ENCODE results near the gene SRRM4. TPM values are rescaled to one million over a fixed set of nuclear protein-coding genes. Genes with fewer than 3 reads are reported as not detected.

The SRRM4 gene
- polyA plus RNA-seq, 1 donor (not counting 4 experiments of a cell fraction or from before 2014, with no cell fraction given) = not detected

DNA sequence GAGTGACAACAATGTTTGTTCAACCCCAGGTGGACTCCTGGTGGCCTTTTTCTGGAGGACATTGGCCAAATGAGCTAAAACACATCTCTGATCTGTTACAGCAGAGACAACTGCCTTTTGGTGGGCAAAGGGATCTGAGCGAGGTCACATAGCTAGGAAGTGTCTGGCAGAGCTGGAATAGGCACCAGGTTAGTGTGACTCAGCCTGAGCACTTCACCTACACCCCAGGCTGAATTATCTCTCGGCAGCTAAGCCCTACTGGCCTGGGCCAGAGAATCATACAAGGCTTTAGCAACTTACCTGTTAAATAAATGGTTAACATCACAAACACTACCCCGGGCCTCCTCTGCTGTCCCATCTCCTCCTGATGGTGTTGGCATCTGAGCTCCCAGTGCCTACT lies 147.2 kb downstream of the SRRM4 start:
- no peaks in the 10 kb centered on the region for H3K4me1 ChIP-seq (ENCODE audit: control insufficient read depth, extremely low read depth, insufficient read depth, low read length)
- dilution Hi-C loops (cut with MboI; ENCODE audit: extremely low pct_ligation_motif_present, low sequenced_read_pairs) = no loop called here
- H4K20me1 ChIP-seq (ENCODE audit: control insufficient read depth, extremely low read depth, insufficient read depth, low read length) = no peaks in the 10 kb centered on the region
- no peaks in the 10 kb centered on the region for H3K9me1 ChIP-seq (ENCODE audit: control insufficient read depth, extremely low read depth, insufficient read depth, low read length)
- no peak for FAIRE-seq
- no peak overlapping the region for H3K9ac ChIP-seq (ENCODE audit: control insufficient read depth, extremely low read depth, insufficient read depth, low read length)
- no peak for DNase-seq (ENCODE audit: low read depth, low spot score)
- H2AFZ ChIP-seq (ENCODE audit: control insufficient read depth, low read length) = no peak overlapping the region
- H3K79me2 ChIP-seq (ENCODE audit: control insufficient read depth, insufficient read depth, low read length) = no peaks in the 10 kb centered on the region
- peaks cover 4% of the 10 kb centered on the region for H3K9me3 ChIP-seq (ENCODE audit: control insufficient read depth, low read depth, low read length)
- TF ChIP-seq, protein P1, sequence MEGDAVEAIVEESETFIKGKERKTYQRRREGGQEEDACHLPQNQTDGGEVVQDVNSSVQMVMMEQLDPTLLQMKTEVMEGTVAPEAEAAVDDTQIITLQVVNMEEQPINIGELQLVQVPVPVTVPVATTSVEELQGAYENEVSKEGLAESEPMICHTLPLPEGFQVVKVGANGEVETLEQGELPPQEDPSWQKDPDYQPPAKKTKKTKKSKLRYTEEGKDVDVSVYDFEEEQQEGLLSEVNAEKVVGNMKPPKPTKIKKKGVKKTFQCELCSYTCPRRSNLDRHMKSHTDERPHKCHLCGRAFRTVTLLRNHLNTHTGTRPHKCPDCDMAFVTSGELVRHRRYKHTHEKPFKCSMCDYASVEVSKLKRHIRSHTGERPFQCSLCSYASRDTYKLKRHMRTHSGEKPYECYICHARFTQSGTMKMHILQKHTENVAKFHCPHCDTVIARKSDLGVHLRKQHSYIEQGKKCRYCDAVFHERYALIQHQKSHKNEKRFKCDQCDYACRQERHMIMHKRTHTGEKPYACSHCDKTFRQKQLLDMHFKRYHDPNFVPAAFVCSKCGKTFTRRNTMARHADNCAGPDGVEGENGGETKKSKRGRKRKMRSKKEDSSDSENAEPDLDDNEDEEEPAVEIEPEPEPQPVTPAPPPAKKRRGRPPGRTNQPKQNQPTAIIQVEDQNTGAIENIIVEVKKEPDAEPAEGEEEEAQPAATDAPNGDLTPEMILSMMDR (optimal IDR thresholded peaks at IDR 0.05 in 1 of 3, IDR thresholded peaks at IDR 0.05 in 1 of 3, conservative IDR thresholded peaks at IDR 0.05 in 1 of 3; ENCODE audit: extremely low read depth in 1 of 3, insufficient read depth in 2 of 3, low read length in 3 of 3) = no peak
- TF ChIP-seq EZH2 (IDR thresholded peaks at IDR 0.05; ENCODE audit: low read length) = no peak
- H3K27ac ChIP-seq (ENCODE audit: control insufficient read depth, insufficient read depth, low read length) = no peak overlapping the region
- H3K4me3 ChIP-seq (ENCODE audit: control insufficient read depth in 2 of 3, extremely low read depth in 1 of 3, insufficient read depth in 2 of 3, low read depth in 1 of 3, low read length in 3 of 3) = no peak overlapping the region
- no peaks in the 10 kb centered on the region for H3K36me3 ChIP-seq (ENCODE audit: control insufficient read depth in 2 of 2, extremely low read depth in 1 of 2, insufficient read depth in 2 of 2, low read length in 2 of 2)
- no peaks in the 10 kb centered on the region for H3K27me3 ChIP-seq (ENCODE audit: control insufficient read depth, extremely low read depth, insufficient read depth, low read length)
- no peak overlapping the region for H3K4me2 ChIP-seq (ENCODE audit: control insufficient read depth, extremely low read depth, insufficient read depth, low read depth, low read length)

DNA sequence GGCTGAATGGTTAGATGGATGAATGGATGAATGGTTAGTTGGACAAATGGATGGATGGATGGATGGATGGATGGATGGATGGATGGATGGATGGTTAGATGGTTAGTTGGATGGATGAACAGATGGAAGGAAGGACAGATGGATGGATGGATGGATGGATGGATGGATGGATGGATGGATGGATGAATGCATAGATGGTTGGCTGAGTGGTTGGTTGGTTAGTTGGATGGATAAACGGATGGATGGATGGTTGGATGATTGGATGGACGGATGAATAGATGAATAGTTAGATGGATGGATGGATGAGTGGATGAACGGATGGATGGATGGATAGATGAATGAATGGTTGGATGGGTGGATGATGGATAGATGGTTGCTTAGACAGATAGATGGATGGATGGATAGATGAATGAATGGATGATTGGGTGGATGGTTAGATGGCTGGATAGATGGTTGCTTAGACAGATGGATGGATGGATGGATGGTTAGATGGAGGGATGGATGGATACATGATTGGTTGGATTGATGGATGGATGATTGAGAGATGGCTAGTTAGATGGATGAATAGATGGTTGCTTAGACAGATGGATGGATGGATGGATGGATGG lies 148.6 kb downstream of the SRRM4 start:
- H3K9me1 ChIP-seq (ENCODE audit: control insufficient read depth, extremely low read depth, insufficient read depth, low read length) = no peaks in the 10 kb centered on the region
- TF ChIP-seq, protein P1 (optimal IDR thresholded peaks at IDR 0.05 in 1 of 3, IDR thresholded peaks at IDR 0.05 in 1 of 3, conservative IDR thresholded peaks at IDR 0.05 in 1 of 3; ENCODE audit: extremely low read depth in 1 of 3, insufficient read depth in 2 of 3, low read length in 3 of 3) = no peak
- no peak for TF ChIP-seq EZH2 (IDR thresholded peaks at IDR 0.05; ENCODE audit: low read length)
- H3K79me2 ChIP-seq (ENCODE audit: control insufficient read depth, insufficient read depth, low read length) = no peaks in the 10 kb centered on the region
- H3K36me3 ChIP-seq (ENCODE audit: control insufficient read depth in 2 of 2, extremely low read depth in 1 of 2, insufficient read depth in 2 of 2, low read length in 2 of 2) = no peaks in the 10 kb centered on the region
- H3K27me3 ChIP-seq (ENCODE audit: control insufficient read depth, extremely low read depth, insufficient read depth, low read length) = no peaks in the 10 kb centered on the region
- H4K20me1 ChIP-seq (ENCODE audit: control insufficient read depth, extremely low read depth, insufficient read depth, low read length) = no peaks in the 10 kb centered on the region
- H3K4me1 ChIP-seq (ENCODE audit: control insufficient read depth, extremely low read depth, insufficient read depth, low read length) = no peaks in the 10 kb centered on the region
- dilution Hi-C loops (cut with MboI; ENCODE audit: extremely low pct_ligation_motif_present, low sequenced_read_pairs) = no loop called here
- DNase-seq (ENCODE audit: low read depth, low spot score) (no peak), FAIRE-seq (no peak)
- H3K9ac ChIP-seq (ENCODE audit: control insufficient read depth, extremely low read depth, insufficient read depth, low read length) = no peak overlapping the region
- H2AFZ ChIP-seq (ENCODE audit: control insufficient read depth, low read length) = no peak overlapping the region
- no peak overlapping the region for H3K4me3 ChIP-seq (ENCODE audit: control insufficient read depth in 2 of 3, extremely low read depth in 1 of 3, insufficient read depth in 2 of 3, low read depth in 1 of 3, low read length in 3 of 3)
- H3K4me2 ChIP-seq (ENCODE audit: control insufficient read depth, extremely low read depth, insufficient read depth, low read depth, low read length) = no peak overlapping the region
- H3K9me3 ChIP-seq (ENCODE audit: control insufficient read depth, low read depth, low read length) = peaks cover 4% of the 10 kb centered on the region
- H3K27ac ChIP-seq (ENCODE audit: control insufficient read depth, insufficient read depth, low read length) = no peak overlapping the region

All from keratinocyte (primary cell).